GM13977 (cell line): Measurements from ENCODE around the gene PRR33.

Source experiments
- DNase-seq: peaks from one replicate; pipeline ENCODE4 v3.0.0; 2012; ENCODE audit warnings: low spot score
- in situ Hi-C: fragments of 300-500 bp; cut with MboI; formaldehyde crosslinking; loops from one replicate; pipeline ENCODE4 v1.12.0; 2022; ENCODE audit warnings: low sequenced_read_pairs, low pct_unique_long_range_greater_than_20kb, mixed read lengths, inconsistent platforms; ENCODE audit not compliant: unreplicated experiment
- TF ChIP-seq, protein P1 (sequence below): IDR thresholded peaks from 2 replicates; pipeline ENCODE4 v1.5.1; 2012; ENCODE audit warnings: mild to moderate bottlenecking, control low read depth; ENCODE audit not compliant: insufficient read depth; ENCODE audit errors: extremely low read depth, missing control alignments

Gene PRR33

DNA sequence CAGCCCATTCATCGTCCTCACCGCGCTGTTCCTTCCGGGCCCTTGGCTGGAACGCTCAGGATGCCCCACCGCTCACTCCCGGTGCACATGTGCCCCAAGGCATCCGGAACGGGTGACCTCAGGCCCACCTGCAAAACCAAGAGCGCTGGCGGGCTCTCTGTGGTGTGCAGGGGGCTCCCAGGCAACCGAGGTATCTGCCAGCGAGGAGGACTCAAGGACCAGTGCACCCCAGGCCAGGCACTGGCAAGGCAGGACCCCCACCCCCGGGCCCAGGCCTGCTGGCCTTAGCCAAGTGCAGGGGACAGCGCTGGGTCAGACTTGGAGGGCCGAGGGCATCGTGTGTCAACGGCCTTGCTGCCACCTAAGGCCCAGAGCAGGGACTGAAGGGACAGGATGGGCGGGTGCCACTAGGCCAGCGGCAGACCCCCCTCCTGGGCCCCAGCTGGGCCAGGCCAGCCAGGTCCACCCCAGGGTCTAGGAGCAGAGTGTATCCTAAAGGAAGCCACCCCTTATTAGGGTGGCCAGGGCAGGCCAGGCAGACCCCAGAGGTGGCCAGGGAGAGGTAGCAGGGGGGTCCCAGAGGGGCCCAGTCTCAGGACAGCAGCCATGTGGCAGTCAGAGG is 36.3 kb upstream of the PRR33 start:
- TF ChIP-seq, protein P1, sequence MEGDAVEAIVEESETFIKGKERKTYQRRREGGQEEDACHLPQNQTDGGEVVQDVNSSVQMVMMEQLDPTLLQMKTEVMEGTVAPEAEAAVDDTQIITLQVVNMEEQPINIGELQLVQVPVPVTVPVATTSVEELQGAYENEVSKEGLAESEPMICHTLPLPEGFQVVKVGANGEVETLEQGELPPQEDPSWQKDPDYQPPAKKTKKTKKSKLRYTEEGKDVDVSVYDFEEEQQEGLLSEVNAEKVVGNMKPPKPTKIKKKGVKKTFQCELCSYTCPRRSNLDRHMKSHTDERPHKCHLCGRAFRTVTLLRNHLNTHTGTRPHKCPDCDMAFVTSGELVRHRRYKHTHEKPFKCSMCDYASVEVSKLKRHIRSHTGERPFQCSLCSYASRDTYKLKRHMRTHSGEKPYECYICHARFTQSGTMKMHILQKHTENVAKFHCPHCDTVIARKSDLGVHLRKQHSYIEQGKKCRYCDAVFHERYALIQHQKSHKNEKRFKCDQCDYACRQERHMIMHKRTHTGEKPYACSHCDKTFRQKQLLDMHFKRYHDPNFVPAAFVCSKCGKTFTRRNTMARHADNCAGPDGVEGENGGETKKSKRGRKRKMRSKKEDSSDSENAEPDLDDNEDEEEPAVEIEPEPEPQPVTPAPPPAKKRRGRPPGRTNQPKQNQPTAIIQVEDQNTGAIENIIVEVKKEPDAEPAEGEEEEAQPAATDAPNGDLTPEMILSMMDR, result no peak
- DNase-seq, result no peak
- in situ Hi-C loops, result no loop called here

DNA sequence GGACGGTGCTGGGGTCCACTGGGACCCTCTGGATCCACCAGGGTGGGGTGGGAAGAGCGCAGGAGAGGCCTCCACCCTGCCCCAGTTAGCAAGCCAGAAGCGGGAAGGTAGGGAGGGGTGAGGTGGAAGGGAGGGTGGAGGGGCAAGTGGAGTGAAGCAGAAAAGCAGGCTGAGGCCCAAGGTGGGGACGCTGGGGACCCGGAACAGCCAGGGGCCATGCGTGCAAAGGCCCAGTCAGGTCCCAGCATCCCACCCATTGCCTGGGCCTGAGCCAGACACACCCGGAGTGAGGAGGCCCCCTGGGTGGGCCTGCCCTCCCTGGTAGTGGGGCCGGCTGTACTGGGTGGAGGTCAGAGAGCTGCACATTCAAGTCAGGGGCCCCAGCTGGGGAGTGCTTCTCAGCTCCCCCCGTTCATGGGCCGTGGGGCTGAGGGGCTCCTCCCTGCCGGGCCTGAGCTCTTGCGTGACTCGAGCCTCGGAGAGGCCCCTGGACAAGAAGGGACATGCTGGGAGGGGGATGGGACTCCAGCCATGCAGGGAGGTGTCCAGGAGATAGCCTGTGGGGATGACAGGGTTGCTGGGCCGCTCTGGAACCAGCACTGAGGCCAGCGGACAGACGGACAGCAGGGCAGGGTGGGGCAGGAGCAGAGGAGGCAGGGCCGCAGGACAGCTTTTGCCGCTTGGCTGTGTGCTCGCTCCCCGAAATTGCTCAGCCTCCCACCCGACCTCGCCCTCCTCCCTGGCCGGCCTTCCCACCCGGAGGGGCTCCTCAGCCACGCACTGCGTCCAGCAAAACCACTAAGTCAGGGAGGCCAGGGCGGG is 35.5 kb upstream of the PRR33 start:
- in situ Hi-C loops, result no loop called here
- DNase-seq, result peak; percentile 23
- TF ChIP-seq, protein P1, result no peak

DNA sequence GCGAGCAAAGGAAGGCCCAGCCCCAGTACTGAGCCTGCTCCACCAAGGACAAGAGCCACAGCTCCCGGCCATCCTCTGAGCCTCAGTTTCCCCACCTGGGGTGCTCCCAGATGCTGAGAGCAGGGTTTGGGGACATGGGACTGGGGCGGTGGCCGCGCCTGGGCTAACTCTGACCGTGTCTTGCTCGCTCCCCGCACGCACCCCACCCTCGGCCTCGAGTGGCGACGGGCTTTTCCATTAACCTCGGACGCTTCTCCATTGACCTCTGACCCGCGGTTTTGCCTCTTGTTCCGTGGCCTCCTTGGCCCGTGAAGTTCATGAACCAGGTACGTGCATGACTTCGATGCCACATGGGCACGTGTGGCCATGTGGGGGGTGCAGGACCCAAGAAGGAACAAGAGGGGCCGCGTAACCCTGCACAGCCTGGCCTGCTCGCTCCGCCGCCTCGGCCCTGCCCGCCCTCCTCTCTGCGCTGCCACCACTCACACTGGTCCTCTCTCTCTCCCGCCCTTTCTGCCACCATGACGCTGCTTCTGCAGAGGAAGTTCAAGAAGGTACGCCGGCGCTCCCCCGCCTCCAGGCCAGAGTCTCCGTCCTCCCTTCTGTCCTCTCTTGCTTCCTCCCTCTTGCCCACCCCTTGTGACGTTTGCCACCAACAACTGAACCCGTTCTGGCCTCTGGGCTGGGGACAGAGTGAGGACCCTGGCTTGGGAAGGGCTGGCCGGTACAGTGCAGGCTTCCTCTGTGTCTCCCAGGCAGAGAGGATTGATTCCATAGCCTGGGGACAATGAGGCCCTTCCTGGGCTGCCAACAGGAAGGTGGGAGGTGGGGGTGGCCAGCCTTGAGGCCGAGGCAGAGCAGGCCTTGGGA is 34.7 kb upstream of the PRR33 start:
- peak; percentile 11 for DNase-seq
- TF ChIP-seq, protein P1, result no peak
- in situ Hi-C loops, result no loop called here

DNA sequence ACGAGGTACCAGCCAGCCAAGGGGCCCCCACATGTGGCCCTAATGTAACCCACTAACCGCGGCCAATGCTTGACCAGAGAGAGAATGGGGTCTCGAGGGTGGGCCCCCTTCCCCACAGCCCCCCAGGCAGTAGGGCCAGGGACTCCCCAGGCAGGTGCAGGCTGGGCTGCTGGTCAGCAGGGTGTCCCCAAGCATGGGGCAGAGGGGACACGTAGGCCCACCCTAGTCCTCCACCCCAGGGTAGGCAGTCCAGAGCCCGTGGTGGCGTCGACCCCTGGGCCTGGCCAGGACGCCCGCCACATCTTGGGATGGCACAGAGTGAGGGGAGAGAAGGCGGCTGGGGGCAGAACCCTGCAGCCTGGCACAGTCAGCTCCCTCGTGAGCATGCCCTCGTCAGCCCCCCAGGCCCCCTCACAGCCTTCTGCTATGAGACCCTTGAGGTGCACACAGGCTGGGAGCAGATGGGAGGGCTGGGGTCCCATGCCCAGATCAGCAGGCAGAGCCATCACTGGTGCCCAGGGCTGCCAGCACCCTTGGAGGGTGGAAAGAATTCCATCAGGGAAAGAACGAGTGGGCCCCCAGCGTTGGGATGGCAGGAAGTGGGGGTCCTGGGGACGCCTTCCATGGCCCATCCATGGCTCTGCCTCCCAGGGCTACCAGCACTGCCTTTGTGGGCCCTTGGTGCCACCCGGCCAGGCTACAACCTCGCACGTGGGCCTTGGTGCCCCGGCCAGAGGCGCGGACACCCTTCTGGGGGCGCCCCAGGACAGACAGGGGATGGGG is 33.9 kb upstream of the PRR33 start:
- in situ Hi-C loops, result no loop called here
- DNase-seq, result peak; percentile 13
- TF ChIP-seq, protein P1, result no peak

DNA sequence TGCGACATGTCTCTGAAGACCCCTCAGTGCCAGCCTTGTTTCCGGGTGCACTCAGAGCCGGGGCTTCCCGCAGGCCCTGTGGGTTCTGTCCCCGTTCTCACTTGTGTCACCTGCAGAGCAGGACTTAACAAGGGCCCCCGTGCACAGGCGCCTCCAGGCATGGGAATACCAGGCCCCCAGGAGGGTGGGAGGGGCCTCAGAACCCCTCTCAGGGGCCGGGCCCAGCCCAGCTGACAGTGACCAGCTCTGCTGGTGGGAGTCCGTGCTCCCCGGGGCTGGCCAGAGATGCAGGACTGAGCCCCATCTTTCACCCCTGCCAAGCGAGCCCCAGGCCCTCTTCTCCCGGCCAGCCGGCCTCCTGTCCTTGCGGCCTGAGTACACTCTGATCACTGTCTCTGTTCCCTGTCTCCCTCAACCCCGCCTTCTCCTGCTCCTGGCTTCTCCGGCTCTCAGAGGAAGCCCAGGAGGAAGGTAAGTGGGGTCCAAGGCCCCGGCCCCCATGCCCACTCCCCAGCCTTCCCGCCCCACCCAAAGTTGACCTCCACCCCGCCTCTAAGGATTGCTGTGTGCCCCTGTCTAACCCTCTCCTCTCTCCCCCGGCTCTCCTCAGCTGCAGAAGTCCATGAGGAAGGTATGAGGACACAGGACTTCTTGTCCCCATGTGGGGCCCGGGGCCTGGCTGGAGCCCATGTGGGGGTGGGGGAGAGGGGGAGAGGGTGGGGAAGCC is 33.1 kb upstream of the PRR33 start:
- in situ Hi-C loops, result no loop called here
- DNase-seq, result peak; percentile 21
- TF ChIP-seq, protein P1, result no peak
